Stimulated activated CD4-positive, alpha-beta T cell treated with anti-CD3 and anti-CD28 coated beads, Interleukin-4, amount 100 ng/mL, for 4 hours (primary cell): Measurements from ENCODE around the gene ULK1.

Experiments used
- DNase-seq, 2 experiments: peaks; one replicate each; pipeline ENCODE4 v3.0.0-alpha.2; 2020

The ULK1 gene

GRCh38 chr12:131909752-131910219, 15.4 kb downstream of the ULK1 start:
- no peak for DNase-seq

- no peak for DNase-seq
Observed at GRCh38 chr12:131910302-131911027, 16.0 kb downstream of the ULK1 start.

GRCh38 chr12:131911028-131911650, 16.7 kb downstream of the ULK1 start:
- DNase-seq = no peak

GRCh38 chr12:131911851-131912477, 17.5 kb downstream of the ULK1 start:
- no peak for DNase-seq

GRCh38 chr12:131912518-131913274, 18.3 kb downstream of the ULK1 start:
- DNase-seq = no peak

- no peak for DNase-seq
Observed at GRCh38 chr12:131913666-131914065, 19.2 kb downstream of the ULK1 start.

- DNase-seq = no peak
Observed at GRCh38 chr12:131914179-131914702, 19.8 kb downstream of the ULK1 start.

- DNase-seq = no peak
Observed at GRCh38 chr12:131915000-131915689, 20.7 kb downstream of the ULK1 start.

GRCh38 chr12:131915823-131916222, 21.4 kb downstream of the ULK1 start:
- DNase-seq = no peak

GRCh38 chr12:131916306-131917138, 22.1 kb downstream of the ULK1 start:
- no peak for DNase-seq

GRCh38 chr12:131917139-131917710, 22.8 kb downstream of the ULK1 start:
- no peak for DNase-seq

- DNase-seq = no peak
Observed at GRCh38 chr12:131917711-131918306, 23.4 kb downstream of the ULK1 start.

GRCh38 chr12:131918311-131919050, 24.1 kb downstream of the ULK1 start:
- no peak for DNase-seq

- no peak for DNase-seq
Observed at GRCh38 chr12:131919051-131919347, 24.6 kb downstream of the ULK1 start.

- no peak for DNase-seq
Observed at GRCh38 chr12:131919366-131920156, 25.1 kb downstream of the ULK1 start.

- no peak for DNase-seq
Observed at GRCh38 chr12:131920157-131920508, 25.7 kb downstream of the ULK1 start.

GRCh38 chr12:131920902-131921840, 26.7 kb downstream of the ULK1 start:
- DNase-seq = no peak
